ENCODE data around the gene PCNT. TPM values are rescaled to one million over a fixed set of nuclear protein-coding genes. Genes with fewer than 3 reads are reported as not detected.
"Not testable (repeated sequence)": the region's sequence is repeated elsewhere in the genome, so short reads cannot be mapped to it uniquely, and the experiment has no call there.

Gene PCNT
- total RNA-seq, 1 donor from 2014 or later = 41.9 TPM

GRCh38 chr21:46391773-46392172, 67.8 kb downstream of the PCNT start:
- intact Hi-C loops (cut with DNase I) = no loop called here
- ATAC-seq = no peak
- DNase-seq (ENCODE audit: low spot score) = no peak

- peak; percentile 90 for ATAC-seq
- intact Hi-C loops (cut with DNase I) = no loop called here
- peak; percentile 77 for DNase-seq (ENCODE audit: low spot score)
Observed at GRCh38 chr21:46392921-46393320, 69.0 kb downstream of the PCNT start.

- intact Hi-C loops (cut with DNase I) = no loop called here
- no peak for DNase-seq (ENCODE audit: low spot score)
- peak; percentile 43 for ATAC-seq
Observed at GRCh38 chr21:46393451-46393940, 69.5 kb downstream of the PCNT start.

- intact Hi-C loops (cut with DNase I) = no loop called here
- DNase-seq (ENCODE audit: low spot score) = no peak
- ATAC-seq = peak; percentile 58
Observed at GRCh38 chr21:46393941-46394594, 70.1 kb downstream of the PCNT start.

GRCh38 chr21:46394595-46395104, 70.7 kb downstream of the PCNT start:
- intact Hi-C loops (cut with DNase I) = no loop called here
- ATAC-seq = no peak
- DNase-seq (ENCODE audit: low spot score) = no peak

GRCh38 chr21:46397211-46397905, 73.4 kb downstream of the PCNT start:
- intact Hi-C loops (cut with DNase I) = no loop called here
- DNase-seq (ENCODE audit: low spot score) (no peak), ATAC-seq (no peak)

GRCh38 chr21:46397993-46398392, 74.0 kb downstream of the PCNT start:
- DNase-seq (ENCODE audit: low spot score) = no peak
- ATAC-seq = no peak
- intact Hi-C loops (cut with DNase I) = no loop called here

- ATAC-seq (no peak), DNase-seq (ENCODE audit: low spot score) (no peak)
- intact Hi-C loops (cut with DNase I) = no loop called here
Observed at GRCh38 chr21:46399129-46399528, 75.2 kb downstream of the PCNT start.

GRCh38 chr21:46399686-46400085, 75.7 kb downstream of the PCNT start:
- no peak for ATAC-seq
- intact Hi-C loops (cut with DNase I) = no loop called here
- no peak for DNase-seq (ENCODE audit: low spot score)

- no peak for DNase-seq (ENCODE audit: low spot score)
- intact Hi-C loops (cut with DNase I) = no loop called here
- no peak for ATAC-seq
Observed at GRCh38 chr21:46401186-46401910, 77.4 kb downstream of the PCNT start.

GRCh38 chr21:46402421-46402820, 78.5 kb downstream of the PCNT start:
- DNase-seq (ENCODE audit: low spot score) = no peak
- no peak for ATAC-seq
- intact Hi-C loops (cut with DNase I) = no loop called here

GRCh38 chr21:46403234-46403811, 79.4 kb downstream of the PCNT start:
- intact Hi-C loops (cut with DNase I); ATAC-seq; DNase-seq (ENCODE audit: low spot score): not testable (repeated sequence)

GRCh38 chr21:46404306-46404705, 80.3 kb downstream of the PCNT start:
- ATAC-seq (no peak), DNase-seq (ENCODE audit: low spot score) (no peak)
- intact Hi-C loops (cut with DNase I) = no loop called here

GRCh38 chr21:46406001-46406400, 82.0 kb downstream of the PCNT start:
- DNase-seq (ENCODE audit: low spot score) = no peak
- intact Hi-C loops (cut with DNase I) = no loop called here

GRCh38 chr21:46409641-46410406, 85.9 kb downstream of the PCNT start:
- DNase-seq (ENCODE audit: low spot score) = no peak
- intact Hi-C loops (cut with DNase I) = loop anchor here (5.0 kb wide), 1 partner anchor 1933 kb away; no protein-coding TSS in a partner anchor

More at GRCh38 chr21:46406001-46406400, 82.0 kb downstream of the PCNT start:
- no peak for ATAC-seq

GRCh38 chr21:46410516-46410915, 86.6 kb downstream of the PCNT start:
- DNase-seq (ENCODE audit: low spot score) = no peak
- intact Hi-C loops (cut with DNase I) = loop anchor here (5.0 kb wide), 1 partner anchor 1933 kb away; no protein-coding TSS in a partner anchor
- ATAC-seq = no peak

More at GRCh38 chr21:46409641-46410406, 85.9 kb downstream of the PCNT start:
- ATAC-seq = no peak

- ATAC-seq (no peak), DNase-seq (ENCODE audit: low spot score) (no peak)
- intact Hi-C loops (cut with DNase I) = loop anchor here (5.0 kb wide), 1 partner anchor 1934 kb away; no protein-coding TSS in a partner anchor
Observed at GRCh38 chr21:46411236-46411635, 87.3 kb downstream of the PCNT start.

GRCh38 chr21:46411691-46412090, 87.7 kb downstream of the PCNT start:
- DNase-seq (ENCODE audit: low spot score) = no peak
- ATAC-seq = no peak
- intact Hi-C loops (cut with DNase I) = loop anchor here (5.0 kb wide), 1 partner anchor 1934 kb away; no protein-coding TSS in a partner anchor
